Stomach (tissue), 4 donors: Measurements from ENCODE around the gene PRDM16.

Experiments used
- POLR2A ChIP-seq, 4 donors: fragments of 450-650 bp; IDR thresholded peaks; one replicate each; pipeline ENCODE4 v1.6.1; 2016; ENCODE audit warnings: antibody characterized with exemption in 4 of 4, control low read depth in 2 of 4, mild to moderate bottlenecking in 1 of 4, moderate library complexity in 1 of 4
- POLR2AphosphoS5 ChIP-seq, 3 donors: sonication (generic); formaldehyde crosslinking; IDR thresholded peaks; one replicate each; pipeline ENCODE4 v1.6.1; 2016; ENCODE audit warnings: antibody characterized with exemption in 3 of 3
- TF ChIP-seq, protein P1 (sequence below), 7 experiments: fragments of 450-650 bp in 4 of 7; fragments of 200-600 bp in 3 of 7; sonication (generic) in 3 of 7; IDR thresholded peaks; one replicate each; pipeline ENCODE4 v1.5.1; 2016 to 2019; ENCODE audit warnings: antibody characterized with exemption in 7 of 7, control low read depth in 2 of 7, mild to moderate bottlenecking in 1 of 7

DNA sequence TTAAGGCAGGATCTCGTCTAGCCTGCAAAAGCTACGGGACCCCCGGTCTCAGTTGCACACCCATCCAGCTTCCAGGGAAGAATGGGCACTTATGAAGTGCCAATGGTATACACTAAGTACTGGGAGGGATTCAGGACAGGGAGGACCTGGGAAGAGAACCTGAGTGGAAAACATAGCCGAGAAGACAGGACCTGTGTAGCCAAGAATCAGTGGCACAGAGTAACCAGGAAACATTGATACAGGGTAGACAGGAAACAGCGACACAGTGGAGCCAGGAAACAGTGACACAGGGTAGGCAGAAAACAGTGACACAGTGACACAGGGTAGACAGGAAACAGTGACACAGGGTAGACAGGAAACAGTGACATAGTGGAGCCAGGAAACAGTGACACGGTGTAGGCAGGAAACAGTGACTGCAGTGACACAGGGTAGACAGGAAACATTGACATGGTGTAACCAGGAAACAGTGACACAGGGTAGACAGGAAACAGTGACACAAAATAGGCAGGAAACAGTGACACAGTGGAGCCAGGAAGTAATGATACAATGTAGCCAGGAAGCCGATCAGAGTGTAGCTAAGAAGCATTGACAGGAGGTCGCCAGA is 247.4 kb downstream of the PRDM16 start:
- TF ChIP-seq, protein P1, sequence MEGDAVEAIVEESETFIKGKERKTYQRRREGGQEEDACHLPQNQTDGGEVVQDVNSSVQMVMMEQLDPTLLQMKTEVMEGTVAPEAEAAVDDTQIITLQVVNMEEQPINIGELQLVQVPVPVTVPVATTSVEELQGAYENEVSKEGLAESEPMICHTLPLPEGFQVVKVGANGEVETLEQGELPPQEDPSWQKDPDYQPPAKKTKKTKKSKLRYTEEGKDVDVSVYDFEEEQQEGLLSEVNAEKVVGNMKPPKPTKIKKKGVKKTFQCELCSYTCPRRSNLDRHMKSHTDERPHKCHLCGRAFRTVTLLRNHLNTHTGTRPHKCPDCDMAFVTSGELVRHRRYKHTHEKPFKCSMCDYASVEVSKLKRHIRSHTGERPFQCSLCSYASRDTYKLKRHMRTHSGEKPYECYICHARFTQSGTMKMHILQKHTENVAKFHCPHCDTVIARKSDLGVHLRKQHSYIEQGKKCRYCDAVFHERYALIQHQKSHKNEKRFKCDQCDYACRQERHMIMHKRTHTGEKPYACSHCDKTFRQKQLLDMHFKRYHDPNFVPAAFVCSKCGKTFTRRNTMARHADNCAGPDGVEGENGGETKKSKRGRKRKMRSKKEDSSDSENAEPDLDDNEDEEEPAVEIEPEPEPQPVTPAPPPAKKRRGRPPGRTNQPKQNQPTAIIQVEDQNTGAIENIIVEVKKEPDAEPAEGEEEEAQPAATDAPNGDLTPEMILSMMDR (IDR thresholded peaks at IDR 0.05): no peak
- no peak for TF ChIP-seq POLR2A (IDR thresholded peaks at IDR 0.05)
- peak in 1 of 3 donors; percentile 21 for TF ChIP-seq POLR2AphosphoS5 (IDR thresholded peaks at IDR 0.05)
